GM19025 (cell line): Measurements from ENCODE around the gene PHF12.
"Not testable (repeated sequence)": the region's sequence is repeated elsewhere in the genome, so short reads cannot be mapped to it uniquely, and the experiment has no call there.

Experiments used
- ATAC-seq: cut with Tn5 transposase; IDR thresholded peaks from one replicate; pipeline ENCODE4 v1.9.1; 2021; ENCODE audit warnings: mild to moderate bottlenecking, low read depth, moderate library complexity; ENCODE audit not compliant: unreplicated experiment

The PHF12 gene

DNA sequence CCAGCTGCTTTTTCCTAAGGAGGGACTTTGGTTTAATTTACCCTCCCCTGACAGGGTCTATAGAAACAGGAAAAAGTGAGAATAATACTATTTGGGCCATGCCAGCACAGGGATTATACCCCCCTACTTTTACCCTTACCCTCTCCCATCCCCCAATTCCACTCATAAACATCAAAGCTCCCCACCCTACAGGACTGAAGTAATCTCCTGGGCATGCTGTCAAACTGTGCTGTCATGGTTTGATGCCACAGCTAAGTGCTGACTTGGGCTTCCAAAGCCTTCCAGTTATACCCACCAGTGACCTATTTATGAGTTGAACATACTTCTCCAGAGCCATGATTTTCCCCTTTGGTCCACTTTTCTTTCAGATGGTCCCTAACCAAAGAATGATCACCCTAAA is 12.8 kb downstream of the PHF12 start:
- ATAC-seq: no peak

- ATAC-seq: no peak
Measured at GRCh38 chr17:28937044-28937729, 14.1 kb downstream of the PHF12 start.

DNA sequence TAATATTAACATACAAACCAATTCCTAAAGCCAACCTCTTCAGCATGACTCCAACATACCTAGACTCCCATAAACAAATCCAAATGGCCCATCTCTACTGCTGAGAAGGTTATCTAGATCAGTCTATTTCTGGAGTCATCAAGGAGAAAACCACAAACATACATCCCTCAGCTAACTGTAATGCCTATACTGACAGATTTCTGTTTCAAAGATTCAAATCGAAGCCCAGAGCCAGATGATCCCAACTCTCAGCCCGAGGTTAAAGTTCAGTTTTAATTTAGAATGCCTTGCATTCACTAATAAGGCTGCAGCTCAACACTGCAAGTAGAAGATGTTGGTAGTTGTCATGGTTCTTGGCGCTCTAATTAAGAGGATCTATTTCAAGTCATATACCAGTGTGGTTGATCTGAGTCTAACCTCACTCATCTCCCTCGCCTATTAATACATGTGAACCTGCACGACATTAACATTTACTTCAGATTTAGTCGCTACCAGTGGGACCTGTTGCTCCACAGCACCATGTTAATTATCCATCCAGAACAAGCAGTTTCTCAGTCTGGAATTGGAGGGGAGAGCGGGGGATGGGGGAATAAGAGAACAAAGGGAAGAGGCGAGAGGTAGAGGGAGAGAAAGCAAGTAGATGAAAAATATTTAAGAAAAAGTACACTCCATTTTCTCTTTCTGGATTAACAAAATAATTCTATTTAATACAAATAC is 15.4 kb downstream of the PHF12 start:
- no peak for ATAC-seq

DNA sequence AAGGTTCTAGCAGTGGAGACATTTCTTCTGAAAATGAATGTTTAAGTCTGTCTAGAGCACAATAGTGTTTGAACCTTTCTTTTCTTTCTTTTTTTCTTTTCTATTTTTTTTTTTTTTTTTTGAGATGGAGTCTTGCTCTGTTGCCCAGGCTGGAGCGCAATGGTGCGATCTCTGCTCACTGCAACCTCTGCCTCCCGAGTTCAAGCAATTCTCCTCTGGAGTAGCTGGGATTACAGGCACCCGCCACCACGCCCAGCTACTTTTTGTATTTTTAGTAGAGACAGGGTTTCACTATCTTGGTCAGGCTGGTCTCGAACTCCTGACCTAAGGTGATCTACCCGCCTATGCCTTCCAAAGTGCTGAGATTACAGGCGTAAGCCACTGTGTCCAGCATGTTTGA is 16.8 kb downstream of the PHF12 start:
- not testable (repeated sequence) for ATAC-seq

GRCh38 chr17:28929787-28930186 is 21.5 kb downstream of the PHF12 start:
- ATAC-seq: no peak

- no peak for ATAC-seq
Measured at GRCh38 chr17:28928061-28928460, 23.3 kb downstream of the PHF12 start.

GRCh38 chr17:28926786-28927185 is 24.5 kb downstream of the PHF12 start:
- no peak for ATAC-seq

- no peak for ATAC-seq
Measured at GRCh38 chr17:28926366-28926765, 25.0 kb downstream of the PHF12 start.

DNA sequence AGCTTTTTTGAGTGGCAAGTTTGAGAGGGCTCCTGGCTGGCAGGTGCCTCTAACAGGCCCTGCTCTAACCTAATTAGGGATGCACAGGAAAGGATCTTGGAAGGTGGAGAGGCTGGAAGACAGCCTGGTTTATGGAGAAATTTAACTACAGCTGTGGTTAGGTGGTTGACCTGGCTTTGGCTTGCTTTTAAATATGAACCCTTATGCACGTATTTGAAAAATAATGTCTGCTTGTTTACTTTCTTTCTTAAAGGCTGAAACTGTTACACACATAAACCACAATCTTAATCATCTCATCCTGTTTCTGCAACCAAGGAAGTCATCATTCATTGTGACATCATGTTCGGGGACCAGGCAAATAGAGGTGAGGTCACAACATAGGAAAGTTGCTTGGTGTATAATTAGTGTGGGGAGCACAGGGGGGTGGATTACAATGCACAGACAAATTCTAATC is 25.4 kb downstream of the PHF12 start:
- no peak for ATAC-seq

GRCh38 chr17:28920201-28920600 is 31.1 kb downstream of the PHF12 start:
- ATAC-seq: no peak

DNA sequence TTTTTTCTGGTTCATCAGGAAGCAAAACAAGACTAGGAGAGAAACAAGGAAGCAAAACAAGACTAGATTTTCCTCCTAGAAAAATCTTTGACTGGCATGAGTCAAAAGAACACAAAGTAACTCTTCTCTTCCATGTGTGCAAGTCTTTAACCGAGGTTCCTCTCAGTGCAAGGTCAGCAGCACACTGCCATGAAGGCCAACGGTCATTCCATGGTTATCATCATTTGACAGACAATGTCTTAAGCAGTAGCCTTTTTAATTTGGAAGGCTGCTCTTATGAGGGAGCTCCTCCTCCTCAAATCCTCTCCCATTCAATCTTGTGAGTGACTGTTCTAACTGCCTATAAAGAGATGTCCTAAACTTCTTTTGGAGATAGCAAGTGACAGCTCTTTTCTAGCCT is 33.0 kb downstream of the PHF12 start:
- no peak for ATAC-seq

GRCh38 chr17:28917465-28917864 is 33.9 kb downstream of the PHF12 start:
- ATAC-seq: no peak

GRCh38 chr17:28917029-28917428 is 34.3 kb downstream of the PHF12 start:
- ATAC-seq: no peak

GRCh38 chr17:28916302-28916934 is 34.9 kb downstream of the PHF12 start:
- no peak for ATAC-seq

GRCh38 chr17:28912938-28913333 is 38.4 kb downstream of the PHF12 start:
- ATAC-seq: no peak

- ATAC-seq: no peak
Measured at GRCh38 chr17:28912281-28912937, 38.9 kb downstream of the PHF12 start.

DNA sequence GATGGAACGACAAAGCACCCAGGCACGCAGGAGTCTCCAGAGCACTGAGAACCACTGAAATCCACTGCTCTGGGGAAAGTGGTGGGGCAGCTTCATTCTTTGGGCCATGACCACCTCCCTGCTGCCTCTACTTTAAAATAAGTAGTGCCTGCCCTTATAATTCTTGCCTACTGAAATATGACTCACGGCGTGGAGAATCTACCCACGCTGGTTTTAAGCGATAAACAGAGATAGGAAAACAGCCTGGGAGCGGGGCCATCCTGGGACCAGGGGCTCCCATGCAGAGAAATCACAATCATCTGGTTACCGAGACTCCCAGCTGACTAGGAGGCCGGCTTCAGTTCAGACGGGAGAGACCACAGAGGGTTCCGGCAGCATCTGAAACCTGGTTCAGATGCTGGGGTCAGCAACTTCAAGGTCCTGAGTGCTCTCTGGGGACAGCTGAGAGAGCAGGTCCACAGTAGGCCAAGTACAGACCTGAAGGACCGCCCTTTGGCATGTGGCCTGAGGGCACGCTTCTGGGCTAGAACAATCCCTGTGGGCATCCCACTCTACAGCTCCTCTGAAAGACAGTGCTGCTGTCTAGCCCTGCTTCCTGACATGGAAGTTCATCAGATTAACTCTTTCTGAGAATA is 39.8 kb downstream of the PHF12 start:
- no peak for ATAC-seq

DNA sequence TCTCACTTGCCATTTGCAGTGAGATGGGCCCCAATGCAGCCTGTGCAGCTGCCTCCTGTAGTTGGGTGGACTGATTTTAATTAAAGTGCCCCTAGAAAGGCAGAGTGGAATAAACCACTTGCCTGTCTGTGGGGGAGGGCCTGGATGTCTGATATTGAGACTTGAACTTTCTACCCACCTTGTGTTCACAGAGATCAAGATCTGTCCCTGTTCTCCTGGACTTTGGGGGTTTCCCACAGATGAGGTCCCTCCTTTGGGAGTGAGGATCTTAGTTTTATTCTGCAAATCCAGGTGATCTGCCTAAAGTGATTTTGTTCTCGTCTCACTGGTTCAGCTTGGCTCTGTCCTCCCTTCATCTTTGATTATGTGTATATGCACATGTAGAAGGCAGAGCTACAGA is 40.8 kb downstream of the PHF12 start:
- ATAC-seq: no peak

- ATAC-seq: no peak
Measured at GRCh38 chr17:28908640-28909167, 42.6 kb downstream of the PHF12 start.

DNA sequence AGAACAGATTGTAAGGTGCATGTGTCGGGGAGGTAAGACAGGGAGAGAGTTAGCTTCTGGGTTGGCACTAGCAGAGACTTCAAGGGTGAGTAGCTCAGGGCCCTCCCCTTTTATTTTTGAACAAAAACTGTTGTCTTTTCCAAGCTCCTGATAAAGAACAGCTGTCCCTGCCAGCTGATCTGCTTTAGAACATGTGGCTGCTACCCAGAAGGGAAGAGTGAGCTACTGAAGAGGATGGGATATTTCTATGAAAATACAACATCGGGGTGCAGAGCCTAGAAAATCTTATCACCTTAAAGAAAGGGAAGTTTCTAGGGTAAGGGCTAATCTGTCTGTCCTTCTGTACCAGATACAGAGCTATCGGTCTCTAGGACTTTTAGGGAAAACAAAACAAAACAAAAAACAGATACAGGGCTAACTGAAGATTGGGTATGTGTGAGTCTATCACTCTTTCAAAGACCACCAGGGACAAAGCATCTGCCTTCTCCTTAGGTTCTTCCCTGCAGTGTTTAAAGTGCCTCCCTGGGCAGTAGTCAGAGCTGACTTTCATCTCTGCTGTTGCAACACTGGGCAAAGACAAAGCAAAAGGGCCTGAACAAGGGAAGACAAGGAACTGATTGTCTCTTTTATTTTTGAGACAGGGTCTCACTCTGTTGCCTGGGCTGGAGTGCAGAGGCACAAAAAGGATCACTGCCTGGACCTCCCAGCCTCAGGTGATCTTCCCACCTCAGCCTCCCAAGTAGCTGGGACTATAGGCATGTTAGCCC is 43.4 kb downstream of the PHF12 start:
- ATAC-seq: no peak
